Activated T-cell treated with anti-CD3 and anti-CD28 coated beads for 48 hours (primary cell): Measurements from ENCODE around the gene ENOX1.

Experiments used
- DNase-seq: peaks from one replicate; pipeline ENCODE4 v3.0.0-alpha.2; 2020; ENCODE audit warnings: low read depth

The ENOX1 gene

DNA sequence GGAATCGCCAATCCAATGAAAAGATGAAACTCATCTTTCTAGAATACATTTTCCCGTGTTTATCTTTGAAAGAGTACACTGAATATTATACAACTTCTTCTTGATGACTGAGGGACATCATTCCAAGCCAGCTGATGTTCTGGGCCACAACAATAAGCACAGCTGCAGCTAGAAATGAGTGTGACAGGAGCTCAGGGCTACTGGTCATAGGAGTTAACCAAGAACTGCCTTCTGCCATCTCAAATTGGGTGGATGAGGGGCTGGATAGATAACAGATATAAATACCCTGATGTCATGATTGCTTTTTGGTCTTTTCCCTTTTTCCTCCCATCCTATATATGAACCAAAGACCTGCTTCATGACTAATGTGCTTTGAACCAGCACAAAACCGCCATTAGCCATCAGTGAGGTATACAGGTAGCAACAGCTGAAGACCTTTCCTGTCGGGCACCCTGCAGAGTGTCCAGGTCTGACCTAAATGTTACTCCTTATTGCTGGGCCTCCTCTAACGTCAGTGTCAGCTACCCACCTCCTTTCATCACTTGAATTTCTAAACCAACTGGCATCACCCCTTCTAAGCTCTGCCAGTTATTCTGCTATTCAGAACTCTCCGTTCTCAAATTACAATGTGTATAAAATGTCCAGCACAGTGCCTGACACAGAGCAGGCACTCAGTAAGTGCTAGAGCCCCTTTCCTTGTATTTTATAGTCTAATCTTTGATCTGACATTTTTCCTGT, 178.2 kb downstream of the ENOX1 start:
- DNase-seq, result no peak

DNA sequence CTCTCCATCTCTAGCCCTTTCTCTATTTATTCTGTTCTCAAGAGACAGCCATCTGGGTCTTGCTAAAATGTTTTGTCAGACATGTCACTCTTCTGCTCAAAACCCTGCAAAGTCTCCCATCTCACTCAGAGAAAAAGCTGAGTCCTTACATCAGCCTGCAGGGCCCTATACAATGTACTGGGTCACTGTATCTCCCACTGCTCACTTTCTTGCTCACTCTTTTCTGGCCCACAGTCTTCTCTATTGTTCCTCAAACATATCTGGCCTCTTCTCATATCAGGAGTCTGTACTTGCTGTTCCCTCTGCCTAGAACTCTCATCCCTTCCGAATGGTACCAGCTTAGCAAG, 189.2 kb downstream of the ENOX1 start:
- DNase-seq, result no peak

DNA sequence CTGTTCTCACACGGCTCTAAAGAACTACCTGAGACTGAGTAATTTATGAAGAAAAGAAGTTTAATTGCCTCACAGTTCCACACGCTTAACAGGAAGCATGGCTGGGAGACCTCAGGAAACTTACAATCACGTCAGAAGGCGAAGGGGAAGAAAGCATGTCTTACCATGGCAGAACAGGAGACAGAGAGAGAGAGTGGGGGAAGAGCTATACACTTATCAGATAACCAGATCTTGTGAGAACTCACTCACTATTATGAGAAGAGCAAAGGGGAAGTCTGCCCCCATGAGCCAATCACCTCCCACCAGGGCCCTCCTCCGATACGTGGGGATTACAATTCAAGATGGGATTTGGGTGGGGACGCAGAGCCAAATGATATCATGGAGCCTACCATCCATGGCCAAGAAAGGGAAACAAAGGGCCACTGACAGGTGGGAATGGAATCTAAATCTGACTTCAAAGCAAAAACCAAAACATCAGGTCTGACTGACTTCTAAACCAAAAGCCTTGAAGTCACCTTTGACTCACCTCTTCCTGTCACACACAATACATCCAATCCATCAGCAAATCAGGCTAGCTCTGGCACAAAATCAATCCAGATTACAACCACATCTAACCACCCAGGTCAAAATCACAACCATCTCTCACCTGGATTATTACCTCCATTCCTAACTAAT, 189.7 kb downstream of the ENOX1 start:
- peak; percentile 5 for DNase-seq

DNA sequence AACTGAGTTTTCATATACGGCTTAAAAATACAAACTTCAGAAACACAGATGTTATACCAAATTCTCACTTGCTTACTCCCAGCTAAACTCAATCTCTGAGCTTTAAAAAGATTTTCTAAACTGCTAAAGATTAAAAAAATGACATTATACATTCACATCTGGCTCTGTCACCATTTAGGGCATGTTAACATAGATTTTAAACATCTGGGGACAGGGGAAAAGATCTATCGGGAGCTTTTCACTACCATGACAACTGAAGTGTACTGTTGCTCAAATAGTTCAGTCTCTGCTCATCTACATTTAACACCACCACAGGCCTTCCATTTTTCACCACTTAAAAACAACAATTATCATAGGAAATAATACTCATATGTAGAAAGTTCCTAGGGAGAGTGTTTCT, 190.8 kb downstream of the ENOX1 start:
- DNase-seq, result no peak

DNA sequence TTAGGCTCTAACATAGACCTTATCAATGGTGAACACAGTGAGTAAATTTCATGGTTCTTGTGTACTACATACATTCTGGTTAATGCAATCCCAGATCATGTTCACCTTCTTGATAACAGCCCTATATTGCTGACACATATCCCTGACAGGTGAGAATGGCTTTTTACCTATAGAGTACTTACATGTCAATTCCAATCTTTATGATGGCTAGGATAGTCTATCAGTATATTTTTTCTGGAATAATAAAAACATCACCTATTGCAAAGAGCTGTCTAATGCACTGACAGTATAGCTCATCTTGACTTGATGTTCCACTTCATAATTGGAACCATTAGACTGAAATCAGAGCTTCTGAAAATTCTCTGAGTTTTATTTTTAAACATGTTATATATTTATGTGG, 199.4 kb downstream of the ENOX1 start:
- no peak for DNase-seq

DNA sequence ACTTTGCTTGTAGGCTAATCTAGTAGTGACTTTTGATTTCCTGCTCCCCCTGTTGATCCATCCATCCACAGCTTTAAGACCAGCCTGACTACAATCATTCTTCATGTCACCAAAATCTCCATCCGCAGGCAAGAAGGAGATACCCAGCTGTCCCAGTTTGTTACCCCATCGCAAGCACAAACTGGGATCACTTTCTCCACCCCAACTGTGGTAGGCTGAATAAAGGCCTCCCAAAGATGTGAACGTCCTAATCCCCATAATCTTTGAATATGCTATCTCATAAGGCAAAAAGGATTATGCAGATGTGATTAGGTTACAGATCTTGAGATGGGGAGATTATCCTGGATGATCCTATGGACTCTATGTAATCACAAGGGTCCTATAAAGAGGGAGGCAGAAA, 202.0 kb downstream of the ENOX1 start:
- no peak for DNase-seq

DNA sequence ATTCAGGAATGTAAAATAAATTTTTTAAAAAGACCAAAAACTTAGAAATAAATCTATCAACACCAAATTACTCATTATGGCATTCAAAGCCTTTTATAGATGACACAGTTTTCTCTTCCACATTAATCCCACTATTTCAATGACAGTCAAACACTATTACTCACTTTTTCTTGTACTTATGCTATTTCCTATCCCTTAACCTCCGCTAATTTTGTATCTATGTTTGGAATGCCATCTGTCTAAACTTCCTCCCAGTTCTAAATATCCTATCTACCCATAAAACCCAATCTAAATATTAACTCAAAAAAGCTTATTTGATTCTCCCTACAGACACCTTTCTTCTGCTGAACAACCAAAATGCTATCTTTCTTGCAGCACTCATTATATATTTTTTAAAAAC, 203.5 kb downstream of the ENOX1 start:
- DNase-seq, result no peak

DNA sequence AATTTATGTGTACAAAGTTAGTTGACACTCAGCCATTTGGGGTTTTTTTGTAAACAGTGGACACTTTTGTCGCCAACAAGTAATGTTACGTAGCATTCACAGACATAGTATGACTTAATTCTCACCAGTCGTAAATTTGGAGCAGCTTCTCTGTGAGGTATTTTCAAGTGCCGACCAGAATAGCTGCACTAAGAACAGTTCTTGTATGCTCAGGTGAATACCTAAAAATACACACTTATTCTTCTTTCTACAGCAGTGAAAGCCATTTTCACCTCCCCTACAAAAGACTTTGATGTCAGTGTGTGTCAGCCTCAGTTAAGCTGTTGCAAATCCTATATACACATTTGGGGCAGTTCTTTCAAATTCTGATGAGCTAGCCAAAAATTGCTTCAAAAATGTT, 206.5 kb downstream of the ENOX1 start:
- DNase-seq, result no peak

DNA sequence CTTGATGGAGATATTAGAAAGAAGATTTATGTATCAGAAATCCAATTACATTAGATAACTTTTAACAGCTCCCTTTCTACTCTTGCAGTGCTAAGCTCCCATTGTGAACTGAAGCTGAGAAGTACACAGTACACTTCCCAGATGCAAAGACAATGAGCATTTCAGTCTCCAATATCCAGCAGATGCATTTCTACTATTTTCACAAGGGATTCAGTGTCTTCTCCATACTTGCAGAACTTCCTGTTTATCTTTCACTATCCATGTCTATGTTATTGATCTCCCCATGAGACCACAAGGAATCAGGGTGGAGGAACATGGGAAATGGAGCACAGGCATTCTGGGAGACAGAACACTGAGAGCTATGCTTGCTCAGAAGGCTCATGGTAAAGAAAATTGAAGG, 207.5 kb downstream of the ENOX1 start:
- no peak for DNase-seq

DNA sequence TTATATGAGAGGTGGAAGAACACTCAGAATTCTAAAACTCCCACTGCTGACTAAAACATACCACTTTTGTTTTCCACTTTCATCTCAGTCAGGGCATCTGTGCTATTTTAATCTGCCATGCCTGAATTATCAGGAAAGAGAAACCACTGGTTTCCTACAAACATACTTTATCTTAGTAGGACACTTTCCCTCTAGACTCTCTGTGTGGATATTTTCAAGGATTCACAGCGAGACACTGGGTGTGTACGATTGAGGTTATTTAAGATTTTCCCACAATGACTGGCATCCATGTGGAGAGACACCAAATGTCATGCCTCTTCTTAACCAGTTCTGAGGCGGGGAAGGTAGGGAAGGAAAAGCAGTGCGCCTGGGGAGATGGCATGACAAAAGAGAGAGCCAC, 212.2 kb downstream of the ENOX1 start:
- no peak for DNase-seq

DNA sequence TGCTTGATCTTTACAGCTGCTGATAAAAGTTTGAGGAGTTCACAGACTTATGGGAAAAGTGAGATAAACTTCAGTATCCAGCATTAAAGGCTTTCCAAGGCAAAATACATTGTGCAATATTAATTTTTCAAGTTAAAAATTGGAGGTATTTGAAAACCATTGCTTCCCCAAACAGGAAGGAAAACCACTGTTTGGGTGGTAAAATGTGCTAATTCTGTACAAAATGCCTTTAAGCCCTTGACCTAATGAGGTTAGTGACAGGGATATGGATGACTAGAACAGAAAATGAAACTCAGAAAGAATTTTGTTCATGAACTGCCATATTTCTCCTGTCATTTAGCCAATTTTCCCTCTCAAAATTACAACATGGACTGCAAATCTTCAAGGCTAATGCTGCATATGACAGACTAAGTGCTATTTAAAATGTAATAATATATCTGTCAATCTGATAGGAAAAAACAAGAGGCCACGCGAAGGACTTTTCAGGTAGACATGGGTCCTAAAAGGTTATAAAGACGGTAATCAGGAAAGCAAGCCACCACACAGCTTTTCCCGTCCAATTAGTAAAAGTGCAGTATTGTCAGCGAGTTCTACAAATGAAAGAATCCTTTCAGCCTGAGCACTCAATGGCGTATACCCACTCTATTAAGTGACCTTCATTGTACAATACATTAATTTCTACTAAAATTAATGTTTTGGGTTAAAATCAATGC, 212.8 kb downstream of the ENOX1 start:
- no peak for DNase-seq

DNA sequence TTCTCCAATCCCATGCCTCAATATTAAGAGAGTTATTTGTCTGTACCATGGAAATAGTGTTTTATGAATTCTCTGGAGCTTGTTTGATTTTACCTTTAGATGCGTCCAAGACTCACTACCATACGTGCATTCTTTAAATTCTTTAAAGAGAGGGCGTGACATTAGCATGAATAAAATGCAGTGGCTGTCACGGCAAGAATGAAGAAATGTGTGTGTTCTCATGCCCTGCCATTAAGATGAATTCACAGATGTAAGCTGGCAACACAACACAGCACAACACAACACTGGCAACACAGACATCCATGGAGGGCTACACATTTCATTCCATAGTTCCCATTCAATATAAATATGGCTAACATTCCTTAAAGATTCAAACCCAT, 213.4 kb downstream of the ENOX1 start:
- no peak for DNase-seq

DNA sequence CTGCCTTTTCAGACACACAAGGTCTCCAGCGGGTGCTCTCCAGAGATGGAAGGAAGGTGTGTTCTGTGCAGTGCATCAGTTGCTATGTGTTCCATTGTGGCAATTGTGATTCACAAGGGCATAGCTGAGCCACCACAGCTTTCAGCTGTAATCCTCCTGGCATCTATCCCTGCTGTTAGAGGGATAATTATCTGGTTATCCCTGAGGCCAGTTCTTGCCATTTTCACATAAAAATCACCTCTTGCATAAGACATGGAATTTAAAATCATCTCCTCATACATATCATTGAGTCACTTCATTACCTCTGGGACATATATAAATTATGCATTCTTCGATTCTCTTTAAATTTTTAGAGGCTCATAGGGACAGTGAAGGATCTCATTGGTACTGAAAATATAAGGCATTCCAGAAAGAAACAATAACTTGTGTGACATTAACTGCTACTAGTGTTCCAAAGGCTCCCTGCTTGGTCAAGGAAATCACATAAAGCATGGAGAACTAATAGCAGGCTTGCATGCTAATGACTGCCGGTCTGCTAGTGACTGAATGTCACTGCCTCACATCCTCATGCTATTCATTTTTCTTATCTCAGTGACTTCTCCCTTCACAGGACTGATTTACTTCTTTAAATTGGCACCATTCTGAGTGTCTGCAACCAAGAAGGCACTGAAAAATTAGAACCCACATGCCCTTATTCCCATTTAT, 214.0 kb downstream of the ENOX1 start:
- no peak for DNase-seq

DNA sequence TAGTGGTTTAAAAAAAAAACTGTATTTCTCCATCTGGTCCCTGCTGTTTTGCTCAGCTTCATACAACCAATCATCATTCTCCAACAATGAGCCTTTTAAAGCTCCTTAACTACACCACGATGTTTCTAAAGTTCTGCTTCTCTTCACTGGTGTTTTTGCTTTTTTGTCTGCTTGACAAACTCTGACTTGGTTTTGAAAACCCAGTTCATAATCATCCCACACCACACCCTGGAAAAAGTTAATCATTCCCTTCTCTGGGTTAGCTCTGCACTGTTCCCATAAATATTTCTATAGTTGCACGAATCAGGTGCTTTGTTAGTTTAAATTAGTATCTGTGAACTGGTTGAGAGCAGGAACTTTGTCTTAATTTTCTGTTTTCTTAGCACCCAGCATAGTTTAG, 217.1 kb downstream of the ENOX1 start:
- no peak for DNase-seq

DNA sequence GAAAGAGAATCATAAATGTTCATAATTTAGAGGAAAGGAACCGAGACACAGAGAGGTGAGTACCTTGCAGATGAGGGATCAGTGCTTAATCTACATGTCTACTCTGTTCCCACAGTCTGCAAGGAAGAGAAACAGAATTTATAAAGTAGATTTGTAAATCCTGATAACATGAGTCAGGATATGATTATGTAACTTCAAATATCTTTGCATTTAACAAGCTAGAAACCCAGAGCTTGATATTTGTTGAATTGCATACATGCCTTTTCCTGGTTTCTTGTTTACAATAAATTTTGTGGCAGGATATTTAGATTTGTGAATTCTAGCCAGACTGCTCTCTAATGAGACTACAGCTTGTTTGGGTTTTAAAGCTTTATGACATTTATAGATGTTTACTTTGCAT, 219.2 kb downstream of the ENOX1 start:
- no peak for DNase-seq

DNA sequence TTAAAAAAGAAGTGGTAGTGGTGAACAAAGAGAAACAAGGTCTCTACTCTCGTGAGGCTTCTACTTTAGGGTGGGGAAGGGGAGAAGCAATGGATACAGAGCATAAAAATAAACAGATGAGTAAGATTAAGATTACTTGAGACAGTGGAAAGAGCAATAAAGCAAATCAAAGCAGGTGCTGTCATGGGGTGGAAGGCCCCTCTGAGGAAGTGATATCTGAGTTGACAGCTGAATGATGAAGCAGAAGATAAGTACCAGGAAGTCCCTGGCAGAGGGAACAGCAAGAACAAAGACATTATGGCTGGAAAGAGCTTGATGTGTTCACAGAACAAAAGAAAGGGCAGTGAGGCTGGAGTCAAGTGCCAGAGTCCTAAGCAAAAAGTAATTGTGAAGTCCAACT, 221.8 kb downstream of the ENOX1 start:
- DNase-seq, result no peak

DNA sequence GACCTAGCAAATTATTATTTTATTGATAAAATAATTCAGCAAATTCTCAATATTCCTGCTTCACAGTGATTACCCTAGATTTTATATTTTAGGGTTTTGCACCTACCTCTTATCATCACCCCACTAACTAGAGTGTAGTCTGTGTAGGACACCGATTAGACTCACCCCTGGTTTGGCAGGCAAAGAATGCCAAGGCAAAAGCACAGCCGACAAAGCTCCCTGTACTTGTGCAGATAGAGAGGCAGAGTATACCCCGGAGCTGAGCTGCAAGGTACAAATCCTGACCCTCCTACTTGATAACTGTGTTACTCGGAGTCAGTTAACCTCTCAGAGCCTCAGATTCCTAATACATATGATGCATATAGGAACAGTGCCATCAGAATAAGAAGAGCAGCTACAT, 225.7 kb downstream of the ENOX1 start:
- DNase-seq, result no peak

DNA sequence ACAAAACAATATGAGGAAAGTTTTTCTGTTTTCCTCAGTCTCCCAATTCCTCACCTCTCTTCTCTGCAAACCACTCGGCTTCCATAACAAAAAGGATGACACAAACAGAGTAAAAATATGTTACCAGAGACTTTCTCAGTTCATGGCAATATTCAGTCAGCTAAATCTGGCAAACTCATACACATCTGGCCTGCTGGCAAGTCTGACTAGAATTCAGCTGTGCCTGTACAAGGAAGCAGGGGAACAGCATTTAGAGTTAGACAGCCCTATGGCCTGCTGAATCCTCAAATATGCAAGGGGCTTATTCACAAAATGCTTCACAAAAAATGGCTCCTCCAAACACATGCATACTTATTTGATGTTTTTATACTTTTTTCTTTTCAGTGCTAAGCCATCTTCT, 227.8 kb downstream of the ENOX1 start:
- no peak for DNase-seq

DNA sequence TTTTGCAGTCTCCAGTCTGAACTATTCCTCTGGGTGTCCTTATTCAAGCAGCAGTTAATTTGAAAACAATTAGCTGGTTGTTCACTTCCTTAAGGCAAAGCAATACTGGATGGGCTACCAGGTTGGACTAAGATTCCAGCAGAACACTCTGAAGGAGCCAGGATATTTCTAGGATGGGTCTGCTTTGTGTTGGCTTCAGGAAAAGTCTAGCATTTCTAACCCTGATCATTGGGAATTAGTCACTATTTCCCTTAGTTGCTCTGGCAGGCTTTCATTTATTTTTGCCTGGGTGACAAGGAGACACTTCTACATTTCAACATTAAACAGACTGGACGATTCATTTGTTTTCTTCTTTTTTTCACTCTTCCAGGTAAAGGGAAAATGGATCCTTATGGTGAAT, 228.4 kb downstream of the ENOX1 start:
- no peak for DNase-seq

DNA sequence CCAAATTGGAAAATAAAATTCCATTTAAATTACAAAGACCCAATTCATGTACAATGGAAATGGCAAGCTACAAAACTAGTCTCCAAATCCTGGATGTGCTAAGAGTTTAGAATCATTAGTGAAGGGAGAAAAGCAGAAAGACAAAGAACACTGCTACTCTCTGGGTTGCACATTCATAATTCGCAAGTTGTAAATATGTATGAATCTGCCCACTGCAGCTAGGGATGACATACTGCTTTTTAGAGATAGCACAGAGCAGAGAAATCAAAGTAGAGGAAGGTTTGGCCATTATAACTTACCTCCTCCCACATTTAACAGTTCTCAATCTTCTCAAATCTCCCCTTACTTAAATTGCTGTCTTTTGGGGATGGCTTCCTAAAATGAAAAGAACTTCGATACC, 231.1 kb downstream of the ENOX1 start:
- DNase-seq, result no peak

DNA sequence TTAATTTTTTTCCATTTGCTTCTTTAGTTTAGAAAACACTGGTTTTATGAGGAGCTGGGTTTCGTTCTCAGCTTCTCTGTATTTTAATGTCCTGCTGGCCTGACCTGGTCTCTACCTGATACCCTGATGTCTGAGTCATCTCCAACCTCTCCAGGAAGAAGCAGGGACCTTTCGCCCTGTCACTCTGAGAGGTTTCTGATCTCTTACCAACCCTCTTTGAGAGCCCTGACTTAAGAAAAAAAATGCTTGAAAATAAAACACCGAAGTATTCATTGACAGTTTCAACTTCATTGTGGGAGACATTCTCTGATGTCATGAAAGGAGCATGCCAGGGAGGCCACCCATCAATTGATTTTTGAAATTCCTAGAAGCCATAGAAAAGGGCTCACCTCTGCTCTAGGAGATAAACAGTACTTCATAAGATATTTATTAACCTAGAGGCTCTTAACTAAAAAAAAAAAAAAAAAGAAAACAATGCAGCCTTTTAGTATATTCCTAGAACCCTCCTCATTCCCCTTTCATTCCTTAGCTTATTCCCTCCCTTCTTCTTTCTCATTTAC, 234.8 kb downstream of the ENOX1 start:
- no peak for DNase-seq

DNA sequence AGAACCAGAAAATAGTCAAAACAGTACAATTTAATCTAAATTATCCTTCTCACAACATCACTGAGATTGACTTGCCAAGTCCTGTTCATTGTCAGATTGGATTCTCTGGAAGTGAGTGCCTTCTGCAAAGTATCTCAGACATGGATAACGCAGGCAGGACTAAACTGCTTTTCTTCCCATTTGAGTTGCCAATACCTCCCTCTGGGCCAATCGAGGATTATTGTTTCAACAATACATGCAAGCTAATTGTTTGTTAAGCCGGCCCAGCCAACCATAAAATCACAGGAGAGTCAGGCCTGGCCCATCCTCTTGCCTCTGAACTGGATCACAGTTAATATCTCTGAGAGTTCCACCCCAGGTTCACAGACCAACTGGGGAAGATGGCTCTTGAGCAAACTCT, 240.0 kb downstream of the ENOX1 start:
- DNase-seq, result no peak

DNA sequence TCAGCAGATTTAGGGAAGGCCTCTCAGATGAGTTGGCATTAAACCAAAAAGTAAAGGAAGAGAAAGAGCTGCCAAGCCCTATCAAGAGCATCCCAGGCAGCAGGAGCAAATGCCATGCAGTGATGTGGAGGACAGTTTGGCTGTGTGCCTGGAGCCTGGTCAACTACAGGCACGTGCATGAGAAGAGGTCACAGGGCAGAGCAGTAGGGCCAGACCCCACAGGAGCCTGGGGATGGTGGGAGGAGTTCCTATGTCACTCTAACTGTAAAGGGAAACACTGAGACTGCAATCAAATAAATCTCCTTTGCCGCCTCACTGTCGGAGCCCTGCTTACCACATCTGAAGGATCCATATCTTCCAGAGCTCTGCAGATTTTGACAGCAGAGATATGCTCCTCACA, 240.5 kb downstream of the ENOX1 start:
- DNase-seq, result no peak
